Right cardiac atrium (tissue), 5 donors: ENCODE results near the gene CHKB. TPM values are rescaled to one million over a fixed set of nuclear protein-coding genes. Genes with fewer than 3 reads are reported as not detected.

Source experiments
- ATAC-seq, 2 donors: fragments of 200-7000 bp; cut with Tn5 transposase; one replicate each; pipeline versions ENCODE4 v1.8.0 to v1.9.1; 2020; ENCODE audit warnings: moderate library complexity in 2 of 2, mild to moderate bottlenecking in 1 of 2
- DNase-seq, 3 donors: peaks; one replicate each; pipeline ENCODE4 v3.0.0-alpha.2; 2020
- H3K27ac ChIP-seq: one replicate; pipeline ENCODE4 v1.5.1; 2013; ENCODE audit warnings: mild to moderate bottlenecking, low read length, control low read depth, moderate library complexity
- H3K27me3 ChIP-seq: one replicate; pipeline ENCODE4 v1.6.1; 2013; ENCODE audit not compliant: control insufficient read depth, insufficient read depth
- H3K4me1 ChIP-seq: one replicate; pipeline ENCODE4 v1.6.1; 2013; ENCODE audit warnings: low read length; ENCODE audit not compliant: control insufficient read depth, insufficient read depth
- H3K4me3 ChIP-seq: one replicate; pipeline ENCODE4 v1.5.1; 2013; ENCODE audit warnings: low read length, control low read depth
- H3K9me3 ChIP-seq: one replicate; pipeline ENCODE4 v1.6.1; 2013; ENCODE audit warnings: low read length; ENCODE audit not compliant: control insufficient read depth
- WGBS: extraction: QIAGEN DNeasy Blood & Tissue Kit; methylation state at CpG from one replicate; pipeline ENCODE4 v1.1.7; 2013; 5-methylcytosine and 5-hydroxymethylcytosine counted together
- intact Hi-C, 4 donors: fragments of 100-400 bp; cut with DNase I; formaldehyde crosslinking; loops; one replicate each; pipeline versions ENCODE4 v1.11.0 to v1.14.0; 2022 to 2023
- polyA plus RNA-seq: library from polyadenylated mRNA; stranded (reverse); fragments of 200-250 nt; gene quantifications from one replicate; pipeline ENCODE4 v1.2.3, GENCODE V29; 2013
- total RNA-seq, 4 donors: library from RNA; stranded (reverse); fragmentation: NEBNext Ultra II Directional; extraction: Animal tissue kit (Norgen Biotek cat#: 25700); gene quantifications; one replicate each; pipeline ENCODE4 v1.2.1, GENCODE V29; 2021
- donor health status: healthy with polysubstance abuse.
- donor health status: DM: no; HTN: yes; CAD: no.
- donor health status: DM: no; HTN: no; CAD: no.
- donor health status: DM: no; HTN: yes; CAD: no; lungs with severe emphysema.
- donor health status: DM: yes; HTN: yes; CAD: no.

CHKB gene
- total and polyA plus RNA-seq, 5 donors: 33.9 to 63.4 (median 42.9) TPM

DNA sequence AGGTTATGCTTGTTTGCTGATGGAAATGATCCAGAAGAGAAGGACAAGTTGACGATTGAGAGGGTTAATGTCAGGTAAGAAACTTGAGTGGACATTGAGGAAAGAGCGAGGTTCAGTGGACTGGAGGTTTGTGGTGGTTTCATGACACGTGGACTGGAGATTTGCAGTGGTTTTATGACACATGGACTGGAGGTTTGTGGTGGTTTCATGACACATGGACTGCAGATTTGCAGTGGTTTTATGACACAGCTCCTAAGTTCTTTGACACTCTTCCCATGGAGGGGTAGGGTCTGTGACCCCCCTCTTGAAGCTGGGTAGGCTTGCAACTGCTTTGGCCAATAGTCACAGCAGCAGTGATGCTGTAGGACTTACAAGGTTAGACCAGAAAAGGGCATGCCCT is 12.5 kb upstream of the CHKB start:
- ATAC-seq (no peak), DNase-seq (no peak)
- no peaks in the 10 kb centered on the region for H3K9me3 ChIP-seq
- H3K27me3 ChIP-seq: no peaks in the 10 kb centered on the region
- no peak overlapping the region for H3K4me3 ChIP-seq
- no peak overlapping the region for H3K27ac ChIP-seq
- WGBS: 90% methylated on average over 3 of the region's 3 CpGs
- intact Hi-C loops: no loop called here
- H3K4me1 ChIP-seq: no peaks in the 10 kb centered on the region

DNA sequence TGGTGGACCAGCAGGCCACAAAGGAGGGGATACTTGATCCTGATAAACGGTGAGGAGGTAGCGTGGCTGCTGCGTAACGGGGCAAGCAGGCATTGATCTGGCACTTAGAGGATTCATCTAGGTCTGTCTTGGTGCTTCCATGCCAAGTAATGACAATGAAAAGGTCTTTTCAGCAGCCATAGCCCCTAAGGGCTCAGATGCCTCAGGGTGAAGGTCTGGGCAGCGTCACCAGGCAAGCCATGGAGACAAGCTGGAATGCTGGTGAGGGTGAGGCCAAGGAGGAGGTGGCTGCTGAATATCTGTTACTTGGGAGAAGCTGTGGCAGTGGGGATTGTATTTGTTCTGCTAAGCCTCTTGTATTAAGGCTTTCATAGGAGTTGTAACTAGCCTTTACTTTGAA is 4.8 kb upstream of the CHKB start:
- no peaks in the 10 kb centered on the region for H3K9me3 ChIP-seq
- peak in 1 of 3 donors; percentile 4 for DNase-seq
- intact Hi-C loops: no loop called here
- H3K27ac ChIP-seq: no peak overlapping the region
- H3K4me3 ChIP-seq: no peak overlapping the region
- no peak for ATAC-seq
- H3K27me3 ChIP-seq: no peaks in the 10 kb centered on the region
- peaks cover 4% of the 10 kb centered on the region for H3K4me1 ChIP-seq
- 91% methylated on average over 5 of the region's 5 CpGs for WGBS

DNA sequence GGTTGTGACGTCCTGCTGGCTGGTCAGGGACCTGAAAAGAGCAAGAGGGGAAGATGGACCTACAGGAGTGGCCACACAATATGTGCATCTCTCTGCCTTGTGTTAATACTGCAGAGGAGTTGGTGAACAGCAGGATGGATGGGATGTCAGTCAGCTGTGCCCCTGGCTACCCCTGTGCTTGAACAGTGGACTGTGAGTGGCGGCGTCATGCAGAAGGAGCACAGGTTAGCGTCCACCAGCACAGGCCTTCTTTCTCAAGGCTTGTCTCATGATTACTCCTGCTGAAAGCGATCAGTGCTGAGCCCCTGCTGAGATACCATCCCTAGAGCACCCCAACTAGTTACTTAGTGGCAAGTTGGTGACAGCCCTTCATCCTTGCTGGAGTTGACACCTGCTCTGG is 3.8 kb upstream of the CHKB start:
- 82% methylated on average over 5 of the region's 5 CpGs for WGBS
- intact Hi-C loops: no loop called here

DNA sequence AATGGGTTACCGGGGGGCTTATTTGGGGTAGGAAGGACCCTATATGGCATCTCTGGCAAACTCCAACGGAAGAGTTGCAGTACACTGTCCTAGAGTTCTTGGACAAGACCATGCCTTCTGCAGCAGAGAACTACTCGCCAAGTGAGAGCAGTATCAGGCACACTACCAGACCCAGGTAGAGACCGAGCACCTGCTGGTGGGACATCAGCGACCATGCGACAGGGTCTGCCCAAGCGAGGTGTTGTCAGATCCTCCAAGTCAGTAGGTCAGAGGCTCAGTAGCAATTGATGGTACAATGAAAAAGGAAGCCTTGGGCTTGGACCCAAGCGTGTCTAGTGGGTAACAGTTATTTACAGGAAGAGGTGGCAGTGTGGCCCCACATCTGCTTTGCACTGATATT is 3.1 kb upstream of the CHKB start:
- H3K4me1 ChIP-seq: peaks cover 7% of the 10 kb centered on the region
- no peak for ATAC-seq

More for the DNA sequence above, 3.8 kb upstream of the CHKB start:
- no peak for DNase-seq
- no peak for ATAC-seq
- no peak overlapping the region for H3K27ac ChIP-seq
- peaks cover 7% of the 10 kb centered on the region for H3K4me1 ChIP-seq
- H3K9me3 ChIP-seq: no peaks in the 10 kb centered on the region
- H3K4me3 ChIP-seq: no peak overlapping the region
- no peaks in the 10 kb centered on the region for H3K27me3 ChIP-seq

DNA sequence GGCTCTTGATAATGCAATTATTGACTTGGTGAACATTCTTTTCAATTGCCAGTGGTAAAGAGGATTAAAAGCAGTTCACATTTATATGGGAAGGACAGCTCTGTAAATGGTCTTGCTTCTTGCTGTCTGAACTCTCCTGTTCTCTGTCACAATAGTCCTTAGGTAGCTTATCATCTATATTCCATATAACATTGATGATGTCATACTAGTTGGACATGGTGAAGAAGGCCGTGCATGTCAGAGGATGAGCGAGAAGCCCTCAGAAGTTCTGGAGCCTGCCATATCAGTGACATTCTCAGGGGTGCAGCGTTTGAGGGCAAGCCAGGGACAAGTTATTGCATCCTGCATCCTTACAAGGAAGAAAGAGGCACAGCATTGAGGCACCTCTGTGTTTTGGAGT is 2.6 kb upstream of the CHKB start:
- Histone ChIP-seq H3K4me3 (no peak overlapping the region), H3K27me3 (no peaks in the 10 kb centered on the region), H3K27ac (no peak overlapping the region), H3K9me3 (no peaks in the 10 kb centered on the region), H3K4me1 (peaks cover 7% of the 10 kb centered on the region)
- 86% methylated on average over 3 of the region's 3 CpGs for WGBS
- no peak for ATAC-seq
- no peak for DNase-seq
- intact Hi-C loops: no loop called here

More for the DNA sequence above, 3.1 kb upstream of the CHKB start:
- DNase-seq: peak in 1 of 3 donors; percentile 22
- Histone ChIP-seq H3K9me3 (no peaks in the 10 kb centered on the region), H3K27me3 (no peaks in the 10 kb centered on the region), H3K4me3 (no peak overlapping the region), H3K27ac (no peak overlapping the region)
- intact Hi-C loops: no loop called here
- 88% methylated on average over 8 of the region's 8 CpGs for WGBS

DNA sequence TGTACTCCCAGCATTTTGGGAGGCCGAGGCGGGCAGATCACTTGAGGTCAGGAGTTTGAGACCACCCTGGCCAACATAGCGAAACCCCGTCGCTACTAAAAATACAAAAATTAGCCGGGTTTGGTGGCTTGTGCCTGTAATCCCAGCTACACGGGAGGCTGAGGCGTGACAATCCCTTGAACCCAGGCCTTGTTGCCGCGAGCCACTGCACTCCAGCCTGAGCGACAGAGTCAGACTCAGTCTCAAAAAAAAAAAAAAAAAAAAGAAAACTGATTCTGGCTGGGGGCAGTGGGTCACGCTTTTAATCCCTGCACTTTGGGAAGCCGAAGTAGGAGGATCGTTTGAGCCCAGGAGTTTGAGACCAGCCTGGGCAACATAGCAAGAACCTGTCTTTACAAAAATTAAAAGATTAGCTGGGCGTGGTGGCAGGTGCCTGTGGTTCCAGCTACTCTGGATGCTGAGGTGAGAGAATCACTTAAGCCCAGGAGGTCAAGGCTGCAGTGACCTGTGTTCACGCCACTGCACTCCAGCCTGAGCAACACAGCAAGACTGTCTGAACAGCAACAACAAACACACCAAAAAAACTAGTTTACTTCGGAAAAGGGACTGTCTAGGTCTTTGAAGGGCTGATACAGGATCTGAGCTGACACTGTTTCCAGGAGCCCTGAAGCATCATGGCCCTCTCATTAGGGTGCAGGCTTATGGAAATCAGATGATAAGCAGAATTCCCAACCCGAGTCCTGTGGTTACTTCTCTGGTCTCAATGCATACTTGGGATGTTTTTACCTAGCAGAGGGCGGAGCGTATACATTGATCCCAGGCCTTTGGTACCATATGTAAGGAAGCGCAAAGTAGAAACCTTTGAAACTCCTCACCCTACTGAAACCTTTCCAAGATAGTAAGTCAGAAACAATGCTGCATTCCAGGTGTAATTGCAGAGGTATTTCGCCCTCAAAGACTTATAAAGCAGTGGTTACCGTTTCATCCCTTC is 1.8 kb upstream of the CHKB start:
- peak in 2 of 3 donors; percentile 31 to 49 for DNase-seq
- ATAC-seq: no peak
- 93% methylated on average over 23 of the region's 23 CpGs for WGBS
- no peaks in the 10 kb centered on the region for H3K9me3 ChIP-seq
- H3K27ac ChIP-seq: no peak overlapping the region
- no peak overlapping the region for H3K4me3 ChIP-seq
- peaks cover 7% of the 10 kb centered on the region for H3K4me1 ChIP-seq
- H3K27me3 ChIP-seq: no peaks in the 10 kb centered on the region
- intact Hi-C loops: no loop called here

DNA sequence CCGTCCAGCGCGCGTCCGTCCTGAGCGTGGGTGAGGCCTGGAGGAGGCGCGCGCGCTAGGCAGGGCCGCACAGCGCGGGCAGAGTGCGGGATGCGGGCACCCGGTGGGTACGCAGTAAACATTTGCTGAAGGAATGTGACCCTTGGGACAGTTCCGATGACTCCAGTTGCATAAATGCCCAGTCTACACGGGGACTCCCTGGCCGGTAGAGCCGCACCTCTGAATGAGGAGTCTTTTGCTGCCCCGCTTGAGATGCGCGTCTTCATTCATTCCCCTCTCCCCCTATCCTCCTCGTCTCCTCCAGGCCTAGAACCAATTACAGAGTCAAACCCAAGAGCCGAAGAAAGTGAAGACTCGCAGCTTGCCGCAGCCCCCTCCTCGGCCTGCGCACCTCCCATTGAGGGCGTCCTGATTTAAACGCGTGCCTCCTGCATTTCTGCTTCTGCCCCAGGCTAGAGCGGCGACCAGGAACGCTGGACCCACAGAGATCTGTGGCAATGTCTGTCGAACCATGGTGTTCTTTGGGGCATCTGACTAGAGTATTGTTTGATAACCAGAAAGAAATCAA is 729 bp upstream of the CHKB start:
- DNase-seq: peak in 1 of 3 donors; percentile 35
- H3K27ac ChIP-seq: peak overlapping the region; percentile 34
- intact Hi-C loops: no loop called here
- ATAC-seq: peak; percentile 35 to 52
- H3K4me3 ChIP-seq: peak overlapping the region; percentile 68
- H3K4me1 ChIP-seq: peaks cover 7% of the 10 kb centered on the region
- H3K9me3 ChIP-seq: no peaks in the 10 kb centered on the region
- no peaks in the 10 kb centered on the region for H3K27me3 ChIP-seq
- 6% methylated on average over 37 of the region's 37 CpGs for WGBS

DNA sequence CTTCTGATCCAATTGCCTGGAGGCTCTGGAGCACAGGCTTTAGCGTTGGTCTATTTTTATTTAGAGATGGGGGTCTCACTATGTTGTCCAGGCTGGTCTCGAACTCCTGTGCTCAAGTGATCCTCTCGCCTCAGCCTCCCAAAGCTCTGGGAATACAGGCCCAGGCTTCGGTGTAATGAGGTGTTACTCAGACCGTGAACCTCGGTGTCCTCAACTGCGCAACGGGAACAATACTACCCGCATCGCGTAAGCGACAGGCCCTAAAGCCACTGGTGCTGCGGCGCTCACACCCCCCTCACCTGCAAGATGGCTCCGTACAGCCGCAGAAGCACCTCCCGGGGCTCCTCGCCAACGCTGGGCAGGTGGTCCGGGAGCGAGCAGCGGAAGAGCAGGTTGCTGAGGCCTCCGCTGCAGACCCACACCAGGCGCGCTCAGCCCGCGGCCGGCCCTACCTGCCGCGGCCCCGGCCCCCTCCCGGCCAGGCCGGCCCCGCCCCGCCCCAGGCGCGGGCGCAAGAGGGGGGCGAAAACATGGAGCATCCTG is 628 bp downstream of the CHKB start:
- intact Hi-C loops: no loop called here
- DNase-seq: peak in 1 of 3 donors; percentile 47
- ATAC-seq: no peak

DNA sequence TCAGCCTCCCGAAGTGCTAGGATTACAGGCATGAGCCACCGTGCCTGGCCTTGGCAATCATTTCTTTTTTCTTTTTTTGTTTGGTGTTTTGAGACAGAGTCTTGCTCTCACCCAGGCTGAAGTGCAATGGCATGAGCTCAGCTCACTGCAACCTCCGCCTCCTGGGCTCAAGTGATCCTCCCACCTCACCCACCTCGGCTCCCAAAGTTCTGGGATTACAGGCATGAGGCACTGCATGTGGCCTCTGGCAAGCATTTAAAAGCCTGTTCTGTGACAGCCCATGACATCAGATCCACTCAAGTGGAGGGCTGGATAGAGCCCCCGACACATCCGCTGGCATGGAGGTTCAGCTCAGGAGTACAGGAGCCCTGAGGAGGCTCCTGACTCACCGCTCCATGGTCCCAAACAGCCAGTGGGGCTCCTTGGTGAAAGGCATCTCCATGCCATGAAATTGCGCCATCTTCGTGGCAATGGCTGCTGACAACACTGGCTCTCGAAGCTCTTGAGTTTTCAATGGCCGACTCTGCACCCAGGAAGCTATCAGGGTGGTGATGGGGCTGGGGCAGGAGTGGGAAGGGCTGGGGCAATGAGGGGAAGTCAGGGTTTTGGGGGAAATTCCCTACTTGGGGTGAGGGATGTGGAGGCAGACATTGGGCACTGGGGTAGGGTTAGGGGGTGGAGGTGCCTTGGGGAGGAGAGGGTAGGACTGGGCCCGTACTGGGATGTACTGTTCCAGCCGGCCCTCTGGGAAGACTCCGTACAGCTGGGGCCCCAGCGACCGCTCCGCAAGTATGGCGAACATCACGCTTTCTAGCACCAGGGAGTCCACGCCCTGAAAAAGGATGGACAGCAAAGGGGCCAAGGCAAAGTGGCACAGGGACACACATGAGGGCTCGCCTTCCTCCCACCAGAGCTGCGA is 1.4 kb downstream of the CHKB start:
- H3K4me1 ChIP-seq: peaks cover 7% of the 10 kb centered on the region
- DNase-seq: peak in 1 of 3 donors; percentile 53
- WGBS: 94% methylated on average over 22 of the region's 22 CpGs
- intact Hi-C loops: no loop called here
- no peaks in the 10 kb centered on the region for H3K9me3 ChIP-seq
- H3K4me3 ChIP-seq: peak overlapping the region; percentile 62
- no peaks in the 10 kb centered on the region for H3K27me3 ChIP-seq
- no peak for ATAC-seq
- peak overlapping the region; percentile 97 for H3K27ac ChIP-seq

More for the DNA sequence above, 628 bp downstream of the CHKB start:
- WGBS: 7% methylated on average over 39 of the region's 39 CpGs
- Histone ChIP-seq H3K4me1 (peaks cover 7% of the 10 kb centered on the region), H3K27me3 (no peaks in the 10 kb centered on the region), H3K4me3 (peak overlapping the region; percentile 62), H3K9me3 (no peaks in the 10 kb centered on the region), H3K27ac (peak overlapping the region; percentile 97)

DNA sequence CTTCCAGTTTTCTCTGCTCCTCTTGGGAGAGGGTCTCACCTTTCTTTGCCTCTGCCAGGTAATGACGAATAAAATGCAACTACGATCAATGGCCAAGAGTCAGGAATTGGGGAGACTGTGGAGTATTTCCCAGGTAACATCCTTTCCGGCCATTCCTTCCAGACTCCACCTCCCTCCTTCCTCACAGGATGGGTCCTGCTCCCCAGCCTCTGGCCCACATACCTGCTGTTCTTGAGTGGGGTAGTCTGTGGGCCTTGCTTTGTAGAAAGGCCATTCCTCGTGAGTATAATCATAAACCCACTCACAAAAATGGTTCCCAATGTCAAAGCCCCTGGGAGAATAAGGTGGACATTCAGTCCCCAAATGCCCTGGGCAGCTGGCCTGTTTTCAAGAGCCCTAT is 2.9 kb downstream of the CHKB start:
- Histone ChIP-seq H3K9me3 (no peaks in the 10 kb centered on the region), H3K4me3 (no peak overlapping the region), H3K27me3 (no peaks in the 10 kb centered on the region), H3K4me1 (peaks cover 7% of the 10 kb centered on the region), H3K27ac (peak overlapping the region; percentile 80)
- ATAC-seq (no peak), DNase-seq (no peak)
- WGBS: 95% methylated on average over 4 of the region's 4 CpGs
- intact Hi-C loops: no loop called here
